K562 (cell line): ENCODE results near the gene PALM3.
"Not testable (repeated sequence)": the region's sequence is repeated elsewhere in the genome, so short reads cannot be mapped to it uniquely, and the experiment has no call there.

ENCODE experiments used
- HDAC6 ChIP-seq: IDR thresholded peaks from 2 replicates; pipeline ENCODE4 v1.6.1; 2012; ENCODE audit warnings: low read depth, mild to moderate bottlenecking, control low read depth, inconsistent platforms, low read length, moderate library complexity
- MBD2 ChIP-seq: sonication (generic); IDR thresholded peaks from 2 replicates; pipeline ENCODE4 v1.6.1; 2016; ENCODE audit warnings: low read depth, borderline replicate concordance
- POLR2B ChIP-seq: fragments of 450-650 bp; IDR thresholded peaks from 2 replicates; pipeline ENCODE4 v1.6.1; 2018; ENCODE audit warnings: low read depth; ENCODE audit not compliant: partially characterized antibody
- TAF1 ChIP-seq: IDR thresholded peaks from 2 replicates; pipeline ENCODE4 v1.6.1; 2011; ENCODE audit warnings: mild to moderate bottlenecking, low read length, moderate library complexity; ENCODE audit not compliant: insufficient read depth, control insufficient read depth, severe bottlenecking; ENCODE audit errors: extremely low read depth
- TBP ChIP-seq: optimal IDR thresholded peaks from 2 replicates; pipeline ENCODE3; 2011; ENCODE audit warnings: low read depth, low read length, improper control_type of control experiment
- TCF7L2 ChIP-seq: fragments of 150-350 bp; IDR thresholded peaks from 2 replicates; pipeline ENCODE4 v1.6.1; 2016; ENCODE audit warnings: low read depth, mild to moderate bottlenecking, low read length, moderate library complexity
- TRIM28 ChIP-seq: fragments of 450-650 bp; IDR thresholded peaks from 2 replicates; pipeline ENCODE4 v1.6.1; 2017
- ZNF354B ChIP-seq: fragments of 250-450 bp; sonication (Bioruptor Pico); IDR thresholded peaks from 2 replicates; pipeline ENCODE4 v1.4.0; 2020
- TF ChIP-seq, protein P1 (sequence below): sonication (generic); formaldehyde crosslinking; IDR thresholded peaks from 2 replicates; pipeline ENCODE4 v1.8.1; 2023; ENCODE audit warnings: mild to moderate bottlenecking, missing genetic modification reagents, moderate library complexity
- TF ChIP-seq, protein P2 (sequence below), 3 experiments: IDR thresholded peaks in 2 of 3; conservative IDR thresholded peaks in 1 of 3; 2 replicates each; pipeline ENCODE4 v1.5.1; 2011 to 2012; ENCODE audit warnings: low read length in 3 of 3, mild to moderate bottlenecking in 3 of 3, control low read depth in 2 of 3, improper control_type of control experiment in 1 of 3, inconsistent platforms in 1 of 3, low read depth in 1 of 3, mixed read lengths in 1 of 3, moderate library complexity in 1 of 3; ENCODE audit not compliant: insufficient read depth in 2 of 3

DNA sequence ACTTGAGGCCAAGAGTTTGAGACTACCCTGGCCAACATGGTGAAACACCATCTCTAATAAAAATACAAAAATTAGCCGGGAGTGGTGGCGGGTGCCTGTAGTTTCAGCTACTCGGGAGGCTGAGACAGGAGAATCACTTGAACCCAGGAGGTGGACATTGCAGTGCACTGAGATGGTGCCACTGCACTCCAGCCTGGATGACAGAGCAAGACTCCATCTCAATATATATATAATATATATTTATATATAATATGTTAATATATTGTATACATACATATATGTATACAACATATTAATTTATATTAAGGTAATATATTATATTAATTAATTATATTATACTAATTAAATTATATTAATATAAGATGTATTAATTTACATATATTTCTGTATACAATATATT, 42.1 kb downstream of the PALM3 start:
- TF ChIP-seq TCF7L2; POLR2B; TRIM28; TAF1; HDAC6; ZNF354B (CRISPR knock-in tag); MBD2; TBP: not testable (repeated sequence)
- TF ChIP-seq, protein P1, sequence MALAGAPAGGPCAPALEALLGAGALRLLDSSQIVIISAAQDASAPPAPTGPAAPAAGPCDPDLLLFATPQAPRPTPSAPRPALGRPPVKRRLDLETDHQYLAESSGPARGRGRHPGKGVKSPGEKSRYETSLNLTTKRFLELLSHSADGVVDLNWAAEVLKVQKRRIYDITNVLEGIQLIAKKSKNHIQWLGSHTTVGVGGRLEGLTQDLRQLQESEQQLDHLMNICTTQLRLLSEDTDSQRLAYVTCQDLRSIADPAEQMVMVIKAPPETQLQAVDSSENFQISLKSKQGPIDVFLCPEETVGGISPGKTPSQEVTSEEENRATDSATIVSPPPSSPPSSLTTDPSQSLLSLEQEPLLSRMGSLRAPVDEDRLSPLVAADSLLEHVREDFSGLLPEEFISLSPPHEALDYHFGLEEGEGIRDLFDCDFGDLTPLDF (CRISPR knock-in tag), result not testable (repeated sequence)
- TF ChIP-seq, protein P2, sequence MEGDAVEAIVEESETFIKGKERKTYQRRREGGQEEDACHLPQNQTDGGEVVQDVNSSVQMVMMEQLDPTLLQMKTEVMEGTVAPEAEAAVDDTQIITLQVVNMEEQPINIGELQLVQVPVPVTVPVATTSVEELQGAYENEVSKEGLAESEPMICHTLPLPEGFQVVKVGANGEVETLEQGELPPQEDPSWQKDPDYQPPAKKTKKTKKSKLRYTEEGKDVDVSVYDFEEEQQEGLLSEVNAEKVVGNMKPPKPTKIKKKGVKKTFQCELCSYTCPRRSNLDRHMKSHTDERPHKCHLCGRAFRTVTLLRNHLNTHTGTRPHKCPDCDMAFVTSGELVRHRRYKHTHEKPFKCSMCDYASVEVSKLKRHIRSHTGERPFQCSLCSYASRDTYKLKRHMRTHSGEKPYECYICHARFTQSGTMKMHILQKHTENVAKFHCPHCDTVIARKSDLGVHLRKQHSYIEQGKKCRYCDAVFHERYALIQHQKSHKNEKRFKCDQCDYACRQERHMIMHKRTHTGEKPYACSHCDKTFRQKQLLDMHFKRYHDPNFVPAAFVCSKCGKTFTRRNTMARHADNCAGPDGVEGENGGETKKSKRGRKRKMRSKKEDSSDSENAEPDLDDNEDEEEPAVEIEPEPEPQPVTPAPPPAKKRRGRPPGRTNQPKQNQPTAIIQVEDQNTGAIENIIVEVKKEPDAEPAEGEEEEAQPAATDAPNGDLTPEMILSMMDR (IDR thresholded peaks at IDR 0.05 in 2 of 3, conservative IDR thresholded peaks at IDR 0.05 in 1 of 3; ENCODE audit: insufficient read depth in 2 of 3, low read depth in 1 of 3, low read length in 3 of 3), result not testable (repeated sequence)
